SK-N-SH (cell line): ENCODE data around the gene TRIM10. TPM values are rescaled to one million over a fixed set of nuclear protein-coding genes. Genes with fewer than 3 reads are reported as not detected.

Experiments used
- CTCF ChIA-PET: fragments of 300-600, 350-600 bp; formaldehyde crosslinking; extraction: SDS; loops from one replicate; lab custom pipeline; 2021; lab: Yijun Ruan, JAX
- POLR2A ChIA-PET: fragments of 350-600 bp; sonication (Branson Sonifier 250); formaldehyde crosslinking; extraction: SDS; loops from one replicate; lab custom pipeline; 2020; ENCODE audit warnings: antibody characterized with exemption, inconsistent platforms; lab: Yijun Ruan, JAX
- DNase-seq: peaks from one replicate; pipeline ENCODE4 v3.0.0; 2012
- H2AFZ ChIP-seq: fragments of 200-600 bp; sonication (generic); 2 replicates; pipeline ENCODE4 v1.8.1; 2016; ENCODE audit warnings: antibody characterized with exemption, mild to moderate bottlenecking, low read depth
- H3F3A ChIP-seq: fragments of 200-600 bp; sonication (generic); replicated peaks from 2 replicates; pipeline ENCODE3; 2016; ENCODE audit warnings: antibody characterized with exemption, mild to moderate bottlenecking; ENCODE audit not compliant: insufficient read depth
- H3K27ac ChIP-seq, 2 experiments: fragments of 200-500 bp in 1 of 2; fragments of 200-600 bp in 1 of 2; sonication (Bioruptor generic) in 1 of 2; sonication (generic), shearing (Covaris generic) in 1 of 2; 2 replicates each; pipeline versions ENCODE4 v1.5.1 to v1.6.1; 2014 to 2016; ENCODE audit warnings: low read depth in 2 of 2, inconsistent platforms in 1 of 2, low read length in 1 of 2, mild to moderate bottlenecking in 1 of 2, mixed read lengths in 1 of 2
- H3K27me3 ChIP-seq: fragments of 200-600 bp; sonication (generic), shearing (Covaris generic); 2 replicates; pipeline ENCODE4 v1.6.1; 2016; ENCODE audit warnings: mixed run types; ENCODE audit not compliant: insufficient read depth
- H3K36me3 ChIP-seq, 2 experiments: fragments of 200-500 bp in 1 of 2; fragments of 200-600 bp in 1 of 2; sonication (Bioruptor generic) in 1 of 2; sonication (generic) in 1 of 2; replicated peaks in 1 of 2; 2 replicates each; pipeline versions ENCODE3 to v1.5.1; 2014 to 2016; ENCODE audit warnings: low read length in 1 of 2, mild to moderate bottlenecking in 1 of 2; ENCODE audit not compliant: insufficient read depth in 2 of 2, control insufficient read depth in 1 of 2
- H3K4me1 ChIP-seq, 2 experiments: fragments of 200-500 bp in 1 of 2; fragments of 200-600 bp in 1 of 2; sonication (Bioruptor generic) in 1 of 2; sonication (generic), shearing (Covaris generic) in 1 of 2; 2 replicates each; pipeline versions ENCODE4 v1.5.1 to v1.6.1; 2014 to 2016; ENCODE audit warnings: low read depth in 1 of 2, low read length in 1 of 2, mixed run types in 1 of 2; ENCODE audit not compliant: insufficient read depth in 2 of 2, control insufficient read depth in 1 of 2
- H3K4me2 ChIP-seq: fragments of 200-600 bp; sonication (generic), shearing (Covaris generic); 2 replicates; pipeline ENCODE4 v1.6.1; 2017; ENCODE audit warnings: mixed run types
- H3K4me3 ChIP-seq, 2 experiments: fragments of 200-500 bp in 1 of 2; fragments of 200-600 bp in 1 of 2; sonication (Bioruptor generic) in 1 of 2; sonication (generic), shearing (Covaris generic) in 1 of 2; 2 replicates each; pipeline versions ENCODE4 v1.5.1 to v1.8.1; 2014 to 2016; ENCODE audit warnings: low read depth in 2 of 2, inconsistent platforms in 1 of 2, low read length in 1 of 2, mild to moderate bottlenecking in 1 of 2, mixed read lengths in 1 of 2, moderate library complexity in 1 of 2
- H3K79me2 ChIP-seq: fragments of 200-600 bp; sonication (generic); 2 replicates; pipeline ENCODE4 v1.8.1; 2017; ENCODE audit warnings: mild to moderate bottlenecking; ENCODE audit not compliant: insufficient read depth
- H3K9ac ChIP-seq: fragments of 200-600 bp; sonication (generic); 2 replicates; pipeline ENCODE4 v1.6.1; 2017; ENCODE audit warnings: mixed run types
- H3K9me2 ChIP-seq: fragments of 200-600 bp; sonication (generic); 2 replicates; pipeline ENCODE4 v1.6.1; 2017; ENCODE audit warnings: mixed run types
- H3K9me3 ChIP-seq: fragments of 200-600 bp; sonication (generic); 2 replicates; pipeline ENCODE4 v1.6.1; 2017; ENCODE audit warnings: mixed run types, mild to moderate bottlenecking, moderate library complexity
- H4K20me1 ChIP-seq: fragments of 200-600 bp; sonication (generic); 2 replicates; pipeline ENCODE4 v1.6.1; 2017; ENCODE audit warnings: mild to moderate bottlenecking, mixed run types; ENCODE audit not compliant: insufficient read depth
- ELF1 ChIP-seq: IDR thresholded peaks from 2 replicates; pipeline ENCODE4 v1.4.0; 2012
- EP300 ChIP-seq, 2 experiments: IDR thresholded peaks; 2 replicates each; pipeline versions ENCODE4 v1.4.0 to v1.6.1; 2012; ENCODE audit warnings: borderline replicate concordance in 1 of 2, low read depth in 1 of 2, low read length in 1 of 2
- FOSL2 ChIP-seq: IDR thresholded peaks from 2 replicates; pipeline ENCODE4 v1.4.0; 2012; ENCODE audit warnings: low read depth, mild to moderate bottlenecking, moderate library complexity, borderline replicate concordance
- GATA2 ChIP-seq: sonication (generic); formaldehyde crosslinking; IDR thresholded peaks from 2 replicates; pipeline ENCODE4 v1.5.0; 2020; ENCODE audit warnings: mild to moderate bottlenecking, missing genetic modification reagents
- JUND ChIP-seq: IDR thresholded peaks from 2 replicates; pipeline ENCODE4 v1.4.0; 2012
- MEF2A ChIP-seq: IDR thresholded peaks from 2 replicates; pipeline ENCODE4 v1.4.0; 2012; ENCODE audit warnings: low read depth, borderline replicate concordance
- MXI1 ChIP-seq: IDR thresholded peaks from 2 replicates; pipeline ENCODE4 v1.6.1; 2012; ENCODE audit warnings: mild to moderate bottlenecking, low read depth, low read length, improper control_type of control experiment
- NFIC ChIP-seq: IDR thresholded peaks from 2 replicates; pipeline ENCODE4 v1.4.0; 2012; ENCODE audit warnings: borderline replicate concordance
- POLR2AphosphoS5 ChIP-seq: IDR thresholded peaks from 2 replicates; pipeline ENCODE4 v1.6.1; 2012; ENCODE audit warnings: low read depth, low read length
- RAD21 ChIP-seq: IDR thresholded peaks from 2 replicates; pipeline ENCODE4 v1.6.1; 2012; ENCODE audit warnings: mild to moderate bottlenecking, low read length
- RCOR1 ChIP-seq: fragments of 150-350 bp; IDR thresholded peaks from 2 replicates; pipeline ENCODE4 v1.6.1; 2017; ENCODE audit warnings: antibody characterized with exemption, low read length
- RXRA ChIP-seq: IDR thresholded peaks from 2 replicates; pipeline ENCODE4 v1.4.0; 2012; ENCODE audit warnings: low read depth, mild to moderate bottlenecking, borderline replicate concordance
- SMC3 ChIP-seq: IDR thresholded peaks from 2 replicates; pipeline ENCODE4 v1.6.1; 2012; ENCODE audit warnings: low read depth, low read length, improper control_type of control experiment
- TCF12 ChIP-seq: IDR thresholded peaks from 2 replicates; pipeline ENCODE4 v1.4.0; 2012
- TEAD4 ChIP-seq: IDR thresholded peaks from 2 replicates; pipeline ENCODE4 v1.4.0; 2012; ENCODE audit warnings: mild to moderate bottlenecking, borderline replicate concordance; ENCODE audit not compliant: insufficient read depth
- WGBS: methylation state at CpG from one replicate; pipeline ENCODE4 v1.1.6; 2017; ENCODE audit warnings: low lambda C conversion rate; 5-methylcytosine and 5-hydroxymethylcytosine counted together
- polyA plus RNA-seq, 3 experiments: library from polyadenylated mRNA; depleted of rRNA; stranded (reverse); fragments of >200 nt; gene quantifications; 2 replicates each; pipeline ENCODE4 v1.2.3, GENCODE V29; 2012
- TF ChIP-seq, protein P1 (sequence below): fragments of 150-350 bp; IDR thresholded peaks from 2 replicates; pipeline ENCODE4 v1.6.1; 2016; ENCODE audit warnings: mild to moderate bottlenecking, low read depth, low read length
- TF ChIP-seq, protein P2 (sequence below): IDR thresholded peaks from 2 replicates; pipeline ENCODE4; 2012

Gene TRIM10
- polyA plus RNA-seq, 1 of the 3 experiments (the other 2 are of a cell fraction): not detected

DNA sequence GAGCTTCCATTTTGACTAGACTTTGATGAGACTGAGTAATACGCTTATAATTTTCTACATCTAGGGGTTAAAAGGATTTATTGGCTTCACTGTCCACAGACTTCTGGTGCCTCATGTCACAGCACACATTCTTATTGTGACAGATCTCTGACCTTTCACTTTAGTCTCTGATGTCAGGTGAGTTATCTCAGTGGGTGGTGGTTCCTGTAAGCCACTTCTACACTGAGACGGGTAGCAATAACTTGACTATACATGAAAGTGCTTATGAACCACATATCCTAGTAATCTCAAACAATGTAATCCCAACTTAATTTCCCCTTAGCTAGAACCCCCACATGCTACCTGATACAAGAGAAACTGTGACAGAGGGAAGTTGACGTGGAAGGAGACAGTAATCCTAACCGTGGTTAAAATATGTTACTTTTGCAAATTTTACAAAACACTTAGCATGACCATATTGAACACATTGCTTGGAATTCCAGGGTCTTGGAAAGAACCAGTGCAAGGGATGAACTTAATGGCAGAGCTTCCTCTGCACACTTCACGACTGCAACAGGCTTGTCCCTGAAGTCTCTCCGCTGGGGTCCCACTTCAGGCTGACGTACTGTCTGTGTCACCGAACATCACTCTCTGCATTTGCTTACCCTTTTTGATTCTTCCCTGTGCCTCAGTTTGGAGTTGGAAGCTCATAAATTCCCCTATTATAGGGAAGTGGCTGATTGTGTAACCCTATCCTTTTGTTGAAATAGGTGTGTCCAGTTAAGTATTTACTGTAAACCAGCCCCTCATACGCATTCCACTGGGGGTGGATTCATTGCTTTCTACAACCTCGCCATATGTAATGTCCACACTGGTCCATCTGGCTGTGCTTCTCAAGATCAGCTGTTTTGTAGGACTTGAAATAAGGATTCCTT lies 31.5 kb downstream of the TRIM10 start:
- Histone ChIP-seq H3K9me3 (no peaks in the 10 kb centered on the region), H3F3A (no peaks in the 10 kb centered on the region), H3K27ac (no peak overlapping the region), H4K20me1 (no peaks in the 10 kb centered on the region), H3K27me3 (peaks cover 84% of the 10 kb centered on the region), H2AFZ (no peak overlapping the region), H3K4me3 (no peak overlapping the region), H3K9me2 (no peaks in the 10 kb centered on the region), H3K9ac (no peak overlapping the region), H3K36me3 (no peaks in the 10 kb centered on the region), H3K4me2 (no peak overlapping the region), H3K79me2 (no peaks in the 10 kb centered on the region), H3K4me1 (no peaks in the 10 kb centered on the region)
- CTCF ChIA-PET: interaction anchor here (1.1 to 6.2 kb wide), 14 partner anchors 8 to 479 kb away, joined by 3 to 207 read pairs (median 18); partner anchors contain the start of gene POLR1H
- no peak for TF ChIP-seq NFIC
- DNase-seq: no peak
- WGBS: 29% methylated on average over 10 of the region's 10 CpGs
- POLR2A ChIA-PET: no interaction called here

- DNase-seq: no peak
- ChIA-PET POLR2A (no interaction called here), CTCF (interaction anchor here (0.8 to 5.2 kb wide), 4 partner anchors 15 to 91 kb away, joined by 3 to 63 read pairs (median 3); no protein-coding TSS in a partner anchor)
- Histone ChIP-seq H3K4me2 (no peak overlapping the region; the same call in 1 of the 2 replicates), H3K4me1 (no peaks in the 10 kb centered on the region), H3F3A (no peaks in the 10 kb centered on the region), H3K9ac (no peak overlapping the region), H3K27ac (no peak overlapping the region)
- TF ChIP-seq GATA2 (CRISPR knock-in tag) (no peak), NFIC (no peak), RXRA (no peak), MXI1 (no peak), RAD21 (no peak), EP300 (IDR thresholded peaks at IDR 0.05; ENCODE audit: borderline replicate concordance in 1 of 2, low read depth in 1 of 2, low read length in 1 of 2) (no peak), JUND (no peak), POLR2AphosphoS5 (no peak), RCOR1 (no peak), SMC3 (no peak), TEAD4 (no peak), FOSL2 (no peak), ELF1 (no peak), MEF2A (no peak), TCF12 (no peak)
- TF ChIP-seq, protein P1, sequence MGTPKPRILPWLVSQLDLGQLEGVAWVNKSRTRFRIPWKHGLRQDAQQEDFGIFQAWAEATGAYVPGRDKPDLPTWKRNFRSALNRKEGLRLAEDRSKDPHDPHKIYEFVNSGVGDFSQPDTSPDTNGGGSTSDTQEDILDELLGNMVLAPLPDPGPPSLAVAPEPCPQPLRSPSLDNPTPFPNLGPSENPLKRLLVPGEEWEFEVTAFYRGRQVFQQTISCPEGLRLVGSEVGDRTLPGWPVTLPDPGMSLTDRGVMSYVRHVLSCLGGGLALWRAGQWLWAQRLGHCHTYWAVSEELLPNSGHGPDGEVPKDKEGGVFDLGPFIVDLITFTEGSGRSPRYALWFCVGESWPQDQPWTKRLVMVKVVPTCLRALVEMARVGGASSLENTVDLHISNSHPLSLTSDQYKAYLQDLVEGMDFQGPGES: no peak
- TF ChIP-seq, protein P2, sequence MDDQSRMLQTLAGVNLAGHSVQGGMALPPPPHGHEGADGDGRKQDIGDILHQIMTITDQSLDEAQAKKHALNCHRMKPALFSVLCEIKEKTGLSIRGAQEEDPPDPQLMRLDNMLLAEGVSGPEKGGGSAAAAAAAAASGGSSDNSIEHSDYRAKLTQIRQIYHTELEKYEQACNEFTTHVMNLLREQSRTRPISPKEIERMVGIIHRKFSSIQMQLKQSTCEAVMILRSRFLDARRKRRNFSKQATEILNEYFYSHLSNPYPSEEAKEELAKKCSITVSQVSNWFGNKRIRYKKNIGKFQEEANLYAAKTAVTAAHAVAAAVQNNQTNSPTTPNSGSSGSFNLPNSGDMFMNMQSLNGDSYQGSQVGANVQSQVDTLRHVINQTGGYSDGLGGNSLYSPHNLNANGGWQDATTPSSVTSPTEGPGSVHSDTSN: no peak
- TF ChIP-seq, all 33 proteins: peak for 0
- H3K36me3 ChIP-seq: no peaks in the 10 kb centered on the region
- H3K9me2 ChIP-seq: no peaks in the 10 kb centered on the region
- H3K9me3 ChIP-seq: no peaks in the 10 kb centered on the region
- H4K20me1 ChIP-seq: no peaks in the 10 kb centered on the region
- H2AFZ ChIP-seq: no peak overlapping the region
- H3K4me3 ChIP-seq: no peak overlapping the region
- H3K79me2 ChIP-seq: no peaks in the 10 kb centered on the region
- WGBS: 25% methylated on average over 32 of the region's 50 CpGs
- peaks cover 87% of the 10 kb centered on the region for H3K27me3 ChIP-seq
Observed at GRCh38 chr6:30127238-30128093, 33.5 kb downstream of the TRIM10 start.
